OCI-LY7 (cell line): Measurements from ENCODE around the gene OR6C3.

Experiments used
- EZH2phosphoT487 ChIP-seq: fragments of 200-600 bp; sonication (generic); IDR thresholded peaks from 2 replicates; pipeline ENCODE4 v1.6.1; 2018; ENCODE audit warnings: low read depth, borderline replicate concordance, mild to moderate bottlenecking, mixed run types, antibody characterized with exemption, low read length, moderate library complexity, mixed read lengths
- TF ChIP-seq, protein P1 (sequence below): fragments of 200-600 bp; sonication (generic); conservative IDR thresholded peaks from 2 replicates; pipeline ENCODE4 v1.5.1; 2014; ENCODE audit warnings: mild to moderate bottlenecking, antibody characterized with exemption, low read length, moderate library complexity, mixed read lengths

DNA sequence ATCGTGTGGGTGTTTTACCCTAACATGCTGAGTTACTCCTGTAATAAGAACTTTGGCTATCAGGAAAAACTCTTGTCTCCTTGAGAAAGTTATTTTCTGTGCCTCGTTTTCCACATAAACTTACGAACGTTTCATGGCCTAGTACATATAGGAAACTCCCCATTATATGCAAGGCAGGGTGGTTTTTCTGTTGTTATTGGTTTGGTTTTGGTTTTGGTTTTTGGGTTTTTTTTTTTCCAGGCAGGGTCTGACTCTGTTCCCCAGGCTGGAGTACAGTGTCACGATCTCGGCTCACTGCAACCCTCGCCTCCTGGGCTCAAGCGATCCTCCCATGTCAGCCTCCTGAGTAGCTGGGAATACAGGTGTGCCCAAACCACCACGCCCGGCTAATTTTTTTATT is 5.5 kb downstream of the OR6C3 start:
- TF ChIP-seq, protein P1, sequence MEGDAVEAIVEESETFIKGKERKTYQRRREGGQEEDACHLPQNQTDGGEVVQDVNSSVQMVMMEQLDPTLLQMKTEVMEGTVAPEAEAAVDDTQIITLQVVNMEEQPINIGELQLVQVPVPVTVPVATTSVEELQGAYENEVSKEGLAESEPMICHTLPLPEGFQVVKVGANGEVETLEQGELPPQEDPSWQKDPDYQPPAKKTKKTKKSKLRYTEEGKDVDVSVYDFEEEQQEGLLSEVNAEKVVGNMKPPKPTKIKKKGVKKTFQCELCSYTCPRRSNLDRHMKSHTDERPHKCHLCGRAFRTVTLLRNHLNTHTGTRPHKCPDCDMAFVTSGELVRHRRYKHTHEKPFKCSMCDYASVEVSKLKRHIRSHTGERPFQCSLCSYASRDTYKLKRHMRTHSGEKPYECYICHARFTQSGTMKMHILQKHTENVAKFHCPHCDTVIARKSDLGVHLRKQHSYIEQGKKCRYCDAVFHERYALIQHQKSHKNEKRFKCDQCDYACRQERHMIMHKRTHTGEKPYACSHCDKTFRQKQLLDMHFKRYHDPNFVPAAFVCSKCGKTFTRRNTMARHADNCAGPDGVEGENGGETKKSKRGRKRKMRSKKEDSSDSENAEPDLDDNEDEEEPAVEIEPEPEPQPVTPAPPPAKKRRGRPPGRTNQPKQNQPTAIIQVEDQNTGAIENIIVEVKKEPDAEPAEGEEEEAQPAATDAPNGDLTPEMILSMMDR, result no peak
- TF ChIP-seq EZH2phosphoT487, result no peak
